ENCODE results near the gene DGKD.

The DGKD gene

GRCh38 chr2:233430651-233431050 is 76.4 kb downstream of the DGKD start:
- TF ChIP-seq CTCF (IDR thresholded peaks at IDR 0.05; ENCODE audit: low read depth, low read length, missing control alignments), result no peak
- H3K4me3 ChIP-seq (replicated peaks; ENCODE audit: low read depth, low read length), result no peak overlapping the region
- no peak for DNase-seq (ENCODE audit: extremely low read depth, low read depth)

- TF ChIP-seq CTCF (IDR thresholded peaks at IDR 0.05; ENCODE audit: low read depth, low read length, missing control alignments), result no peak
- no peak for DNase-seq (ENCODE audit: extremely low read depth, low read depth)
- no peak overlapping the region for H3K4me3 ChIP-seq (replicated peaks; ENCODE audit: low read depth, low read length)
These were observed 78.7 kb downstream of the DGKD start for GRCh38 chr2:233433029-233433428.

GRCh38 chr2:233433794-233434193 is 79.5 kb downstream of the DGKD start:
- no peak for TF ChIP-seq CTCF (IDR thresholded peaks at IDR 0.05; ENCODE audit: low read depth, low read length, missing control alignments)
- no peak for DNase-seq (ENCODE audit: extremely low read depth, low read depth)
- no peak overlapping the region for H3K4me3 ChIP-seq (replicated peaks; ENCODE audit: low read depth, low read length)

DNA sequence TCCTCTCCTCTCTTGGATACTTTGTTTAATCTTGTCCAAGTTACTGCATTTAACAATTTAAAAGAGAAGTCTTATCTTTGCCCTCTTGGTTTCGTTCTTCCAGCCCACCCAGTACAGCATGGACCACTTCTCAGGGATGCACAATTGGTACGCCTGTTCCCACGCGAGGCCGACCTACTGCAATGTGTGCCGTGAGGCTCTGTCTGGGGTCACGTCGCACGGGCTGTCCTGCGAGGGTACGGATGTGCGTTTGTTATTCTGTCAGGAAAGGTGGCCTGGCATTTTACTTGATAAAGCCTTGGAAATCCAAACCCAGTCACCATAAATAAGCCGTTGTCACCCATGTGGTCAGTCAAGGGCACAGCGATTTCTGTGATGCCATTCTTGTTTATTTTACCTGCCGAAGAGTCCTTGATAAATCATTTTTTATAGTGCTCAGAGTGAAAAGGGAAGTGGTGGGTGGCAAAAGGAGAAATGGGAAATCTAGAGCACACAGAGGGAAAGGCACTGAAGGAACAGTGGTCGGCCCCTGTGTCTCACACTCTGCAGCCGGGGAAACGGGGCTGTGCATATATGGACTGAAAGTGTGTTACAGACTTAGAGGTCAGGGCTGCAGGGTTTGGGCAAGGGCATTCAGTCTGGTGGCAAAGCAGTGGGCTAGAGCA is 80.5 kb downstream of the DGKD start:
- no peak for DNase-seq (ENCODE audit: extremely low read depth, low read depth)
- no peak overlapping the region for H3K4me3 ChIP-seq (replicated peaks; ENCODE audit: low read depth, low read length)
- no peak for TF ChIP-seq CTCF (IDR thresholded peaks at IDR 0.05; ENCODE audit: low read depth, low read length, missing control alignments)

- no peak for DNase-seq (ENCODE audit: extremely low read depth, low read depth)
- TF ChIP-seq CTCF (IDR thresholded peaks at IDR 0.05; ENCODE audit: low read depth, low read length, missing control alignments), result no peak
These were observed 81.3 kb downstream of the DGKD start for GRCh38 chr2:233435436-233436190.

GRCh38 chr2:233436191-233436581 is 81.9 kb downstream of the DGKD start:
- no peak overlapping the region for H3K4me3 ChIP-seq (replicated peaks; ENCODE audit: low read depth, low read length)
- DNase-seq (ENCODE audit: extremely low read depth, low read depth), result no peak
- TF ChIP-seq CTCF (IDR thresholded peaks at IDR 0.05; ENCODE audit: low read depth, low read length, missing control alignments), result no peak

More at GRCh38 chr2:233435436-233436190, 81.3 kb downstream of the DGKD start:
- no peak overlapping the region for H3K4me3 ChIP-seq (replicated peaks; ENCODE audit: low read depth, low read length)

Measured in HFF-Myc (cell line).